Renal pelvis (tissue), 3 donors: ENCODE results near the gene SMAP2. TPM values are rescaled to one million over a fixed set of nuclear protein-coding genes. Genes with fewer than 3 reads are reported as not detected.

Experiments used
- polyA plus RNA-seq, 3 donors: library from polyadenylated mRNA; unstranded; fragments of 120-200 nt; gene quantifications; one replicate each; pipeline ENCODE4 v1.2.1, GENCODE V29; 2013; ENCODE audit not compliant: insufficient read length in 3 of 3

The SMAP2 gene
- polyA plus RNA-seq, 3 donors = 22.8 to 25.2 (median 24.9) TPM

Other genes starting within 250 kb of the SMAP2 start
- gene RLF, start 212.3 kb upstream of the SMAP2 start, polyA plus RNA-seq = 10 to 100 TPM; 22.2 to 25.5 (median 23.6) TPM
- not detected for gene TMCO2, start 125.8 kb upstream of the SMAP2 start, polyA plus RNA-seq
- 10 to 100 TPM; 48.5 to 56.5 (median 49.7) TPM for gene ZMPSTE24, start 115.5 kb upstream of the SMAP2 start, polyA plus RNA-seq
- 10 to 100 TPM; 19.4 to 32.6 (median 31.3) TPM for gene COL9A2, start 56.4 kb upstream of the SMAP2 start, polyA plus RNA-seq
- 1 to 10 TPM; 5.1 to 5.8 (median 5.7) TPM for gene ZFP69B, start 76.7 kb downstream of the SMAP2 start, polyA plus RNA-seq
- 10 to 100 TPM in 1 of 3 donors, 1 to 10 TPM in 2; 5.6 to 10.4 (median 7.3) TPM for gene ZFP69, start 103.6 kb downstream of the SMAP2 start, polyA plus RNA-seq
- 10 to 100 TPM; 10.5 to 14.6 (median 13.4) TPM for gene EXO5, start 135.0 kb downstream of the SMAP2 start, polyA plus RNA-seq
- gene ZNF684, start 157.9 kb downstream of the SMAP2 start, polyA plus RNA-seq = 10 to 100 TPM; 10.1 to 14.3 (median 13.6) TPM